Cortex of kidney (tissue), 1 donor: ENCODE measurements around the gene ERH.

Experiments
- DNase-seq: peaks from one replicate; lab custom pipeline; 2025; lab: John Stamatoyannopoulos, UW

ERH gene

DNA sequence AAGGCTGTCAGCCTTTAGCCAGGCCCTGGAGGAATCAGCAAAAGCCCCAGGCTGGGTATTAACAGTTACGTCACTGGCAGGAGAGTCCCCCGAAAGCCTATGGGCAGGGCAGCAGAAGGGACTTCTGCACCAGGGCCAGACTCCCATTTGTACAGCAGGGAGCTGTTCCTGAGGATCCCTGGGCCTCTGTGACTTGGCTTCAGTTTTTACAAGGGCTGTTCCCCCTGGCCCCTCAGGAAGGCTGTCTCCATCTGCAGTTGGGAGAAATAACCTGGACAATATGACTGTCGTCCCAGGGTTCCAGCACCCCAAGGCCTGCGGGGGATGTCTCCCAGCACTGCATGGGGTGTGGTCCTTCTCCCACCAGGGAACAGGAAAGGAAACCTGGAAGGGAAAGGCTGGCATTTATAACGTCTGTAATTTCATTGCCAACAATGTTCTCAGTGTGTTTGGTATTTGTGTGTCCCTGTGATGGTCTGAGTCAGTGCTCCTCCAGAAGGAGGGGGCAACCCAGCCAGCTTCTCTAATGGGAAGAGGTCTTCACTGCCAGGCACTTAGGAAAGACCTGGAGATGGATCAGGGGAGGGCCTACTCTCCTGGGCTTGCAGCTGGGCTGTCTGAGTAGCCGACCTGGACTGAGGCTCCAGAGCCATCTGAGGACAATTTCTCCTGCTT lies 42.4 kb downstream of the ERH start:
- no peak for DNase-seq

- DNase-seq, result no peak
These were observed 42.9 kb downstream of the ERH start for GRCh38 chr14:69355154-69355597.

- no peak for DNase-seq
These were observed 43.5 kb downstream of the ERH start for GRCh38 chr14:69354383-69355153.

GRCh38 chr14:69353168-69353567 lies 44.9 kb downstream of the ERH start:
- DNase-seq, result no peak

DNA sequence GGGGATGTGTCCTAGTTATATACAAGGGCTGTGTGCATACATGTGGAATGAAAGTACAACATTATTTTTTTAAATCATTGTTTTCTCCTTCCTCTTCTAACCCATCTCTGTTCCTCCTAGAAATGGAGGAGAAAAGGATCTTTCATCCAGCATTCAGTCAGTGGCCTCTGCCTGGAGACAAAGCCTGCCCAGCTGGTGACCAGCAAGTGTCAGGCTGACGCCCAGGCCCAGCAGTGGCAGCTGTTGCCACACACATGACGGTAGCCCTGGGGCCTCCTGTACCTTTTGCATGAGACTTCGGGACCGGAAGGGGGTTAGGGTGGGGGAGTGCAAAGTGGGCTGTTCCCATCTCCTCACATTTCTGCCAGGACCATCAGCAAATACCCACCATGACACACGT lies 46.2 kb downstream of the ERH start:
- no peak for DNase-seq

- no peak for DNase-seq
These were observed 46.7 kb downstream of the ERH start for GRCh38 chr14:69351385-69351784.

DNA sequence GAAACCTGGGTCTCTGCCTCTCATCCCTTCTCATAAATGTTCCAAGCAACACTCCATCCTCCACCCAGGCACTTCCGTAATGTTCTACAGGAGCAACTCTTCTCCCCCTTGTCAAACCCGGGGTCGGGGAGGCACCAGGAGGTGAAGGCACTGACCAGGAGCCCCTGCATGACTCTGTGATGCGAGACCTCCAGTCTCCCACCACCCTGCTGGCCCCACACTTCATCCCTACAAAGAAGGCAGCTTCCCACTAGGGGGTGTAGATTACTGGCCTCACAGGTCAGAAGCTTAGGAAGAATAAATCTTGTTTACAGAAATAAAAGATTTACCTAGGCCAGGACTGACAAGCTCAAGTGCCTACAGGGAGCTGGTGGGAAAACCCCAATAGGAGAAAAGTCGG lies 47.2 kb downstream of the ERH start:
- no peak for DNase-seq

DNA sequence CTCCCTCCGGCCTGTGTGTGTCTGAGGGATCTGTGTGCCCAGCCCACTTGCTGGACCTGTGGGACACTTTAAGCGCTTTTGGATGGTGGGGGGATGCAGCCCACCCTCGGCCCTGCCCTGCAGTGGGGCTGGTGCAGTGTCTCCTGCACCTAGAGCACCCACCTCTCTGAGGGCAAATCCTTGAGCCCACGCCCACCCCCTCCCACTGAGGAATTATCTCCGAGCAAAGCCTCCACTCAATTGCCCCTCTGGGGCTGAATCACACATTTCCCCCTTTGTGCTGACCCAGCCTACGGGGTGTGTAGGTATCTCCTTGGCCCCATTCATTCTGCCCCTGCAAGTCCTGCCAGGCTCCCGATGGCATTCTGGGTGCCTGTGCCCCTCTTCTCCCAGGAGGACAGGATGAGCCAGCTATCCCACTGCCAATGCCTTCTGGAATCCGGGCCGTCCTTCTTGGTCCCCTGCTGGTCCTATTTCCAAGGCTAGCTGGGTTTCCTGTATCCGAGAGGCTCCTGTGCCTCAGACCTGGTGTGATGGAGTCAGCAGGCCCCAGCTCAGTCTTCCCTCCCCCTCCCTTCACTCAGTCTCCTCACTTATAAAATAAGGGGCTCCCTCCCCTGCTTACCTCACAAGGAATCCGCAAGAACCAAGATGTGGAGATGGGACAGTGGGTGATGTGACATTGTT lies 48.9 kb downstream of the ERH start:
- DNase-seq, result no peak

- no peak for DNase-seq
These were observed 51.4 kb downstream of the ERH start for GRCh38 chr14:69346710-69347109.

DNA sequence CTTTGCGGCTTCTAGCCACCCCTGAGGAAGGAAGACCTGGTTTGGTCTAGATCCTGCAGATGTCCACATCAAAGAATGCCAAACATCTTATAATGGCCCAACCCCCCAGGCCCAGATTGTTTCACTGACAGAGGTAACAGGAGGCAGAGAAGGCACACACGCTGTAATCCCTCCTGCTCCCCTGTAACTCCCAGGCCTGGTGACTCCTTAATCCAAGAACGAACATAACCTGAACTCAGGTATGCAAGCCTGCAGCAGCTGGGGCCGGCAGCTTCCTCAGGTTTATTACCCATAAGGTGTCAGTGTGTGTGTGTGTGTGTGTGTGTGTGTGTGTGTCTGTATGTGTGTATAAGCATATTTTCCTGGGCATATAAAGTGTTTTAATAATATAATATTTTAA lies 52.7 kb downstream of the ERH start:
- DNase-seq, result no peak

DNA sequence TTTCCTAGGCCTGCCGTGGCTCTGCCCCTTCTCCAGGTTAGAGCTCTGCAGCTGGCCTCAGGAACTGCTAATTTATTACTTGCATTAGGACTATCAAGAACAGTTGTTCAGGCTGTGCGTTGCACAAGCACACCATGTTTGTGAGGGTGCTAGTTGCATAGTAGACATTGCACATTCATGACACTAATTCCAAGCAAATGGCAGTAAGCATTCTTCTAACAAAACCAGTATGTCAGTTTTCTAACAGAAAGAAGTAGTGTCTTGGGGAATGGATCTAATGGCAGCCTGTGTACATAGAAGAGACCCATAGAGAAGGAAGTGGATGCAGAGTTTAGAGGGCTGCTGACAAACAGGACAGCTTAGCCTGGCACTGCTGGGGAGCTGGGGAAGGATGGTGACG lies 53.9 kb downstream of the ERH start:
- no peak for DNase-seq

GRCh38 chr14:69342928-69343525 lies 55.1 kb downstream of the ERH start:
- DNase-seq, result no peak

GRCh38 chr14:69339426-69339825 lies 58.7 kb downstream of the ERH start:
- DNase-seq, result no peak

- DNase-seq, result no peak
These were observed 60.1 kb downstream of the ERH start for GRCh38 chr14:69337984-69338383.

DNA sequence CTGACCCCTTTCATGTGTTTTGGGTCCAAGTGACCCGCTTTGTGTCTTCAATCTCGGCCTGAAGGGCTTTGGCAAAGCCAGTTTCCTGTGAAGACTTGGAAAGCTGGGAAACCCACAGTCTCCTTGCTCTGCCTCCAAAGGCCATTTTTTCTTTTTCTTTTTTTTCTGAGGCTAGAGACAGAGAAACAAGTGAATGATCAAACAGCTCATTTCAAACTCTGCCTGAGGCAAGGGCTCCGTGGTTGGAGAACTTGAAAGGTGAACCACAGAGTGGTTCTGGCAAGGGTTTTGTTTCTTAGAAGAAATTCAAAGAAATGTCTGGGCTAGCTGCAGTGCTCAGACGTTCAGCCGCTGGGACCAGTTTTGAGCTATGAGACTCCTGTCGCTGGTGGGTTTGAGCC lies 62.7 kb downstream of the ERH start:
- DNase-seq, result no peak

- no peak for DNase-seq
These were observed 63.5 kb downstream of the ERH start for GRCh38 chr14:69334576-69334975.

GRCh38 chr14:69333791-69334337 lies 64.2 kb downstream of the ERH start:
- DNase-seq, result no peak

DNA sequence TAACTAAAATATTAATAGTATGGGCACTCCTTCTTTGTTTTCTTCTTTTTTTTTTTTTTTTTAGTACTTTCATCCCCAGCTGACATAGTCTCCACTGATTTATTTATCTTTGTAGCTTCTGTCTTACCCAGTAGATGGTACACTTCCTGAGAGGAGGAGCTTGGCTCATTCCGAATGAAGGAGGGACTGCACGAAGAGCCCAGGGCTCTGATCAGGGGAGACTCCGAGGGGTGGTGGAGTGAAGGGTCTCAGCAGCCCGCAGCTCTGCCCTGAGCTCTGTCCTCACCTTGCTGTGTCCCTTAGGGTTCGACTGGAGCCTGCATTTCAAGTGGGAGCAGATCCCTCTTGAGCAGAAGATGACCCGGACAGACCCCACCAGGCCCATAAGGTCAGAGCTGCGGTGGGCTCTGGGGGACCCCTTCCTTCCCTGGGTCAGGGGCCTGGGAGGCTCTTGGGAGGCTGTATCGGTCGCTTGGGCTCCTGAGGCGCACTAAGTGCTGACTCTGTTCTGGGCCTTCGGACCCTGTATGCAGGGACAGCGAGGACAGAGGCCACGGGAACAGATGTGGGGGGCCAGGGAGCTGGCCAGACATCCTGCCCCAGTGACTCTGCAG lies 65.2 kb downstream of the ERH start:
- DNase-seq, result no peak

DNA sequence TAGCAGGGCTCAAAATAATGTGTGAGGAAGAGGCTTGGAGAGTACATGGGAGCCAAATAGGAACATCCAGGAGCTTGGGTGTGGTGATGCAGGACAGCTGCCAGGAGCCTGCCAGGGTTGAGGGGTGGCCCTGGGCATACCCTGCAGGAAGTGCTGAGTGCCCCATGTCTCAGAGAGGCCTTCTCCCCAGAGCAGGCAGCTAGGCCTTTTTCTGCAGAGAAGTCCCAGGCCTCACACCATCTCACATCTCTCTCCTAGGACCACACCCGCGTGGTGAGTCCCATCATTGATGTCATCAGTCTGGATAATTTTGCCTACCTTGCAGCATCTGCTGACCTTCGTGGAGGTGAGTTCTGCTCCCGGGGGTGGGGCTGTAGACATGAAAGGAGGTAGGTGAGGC lies 66.9 kb downstream of the ERH start:
- DNase-seq, result no peak
